ENCODE measurements around the gene SLC1A7.

DNA sequence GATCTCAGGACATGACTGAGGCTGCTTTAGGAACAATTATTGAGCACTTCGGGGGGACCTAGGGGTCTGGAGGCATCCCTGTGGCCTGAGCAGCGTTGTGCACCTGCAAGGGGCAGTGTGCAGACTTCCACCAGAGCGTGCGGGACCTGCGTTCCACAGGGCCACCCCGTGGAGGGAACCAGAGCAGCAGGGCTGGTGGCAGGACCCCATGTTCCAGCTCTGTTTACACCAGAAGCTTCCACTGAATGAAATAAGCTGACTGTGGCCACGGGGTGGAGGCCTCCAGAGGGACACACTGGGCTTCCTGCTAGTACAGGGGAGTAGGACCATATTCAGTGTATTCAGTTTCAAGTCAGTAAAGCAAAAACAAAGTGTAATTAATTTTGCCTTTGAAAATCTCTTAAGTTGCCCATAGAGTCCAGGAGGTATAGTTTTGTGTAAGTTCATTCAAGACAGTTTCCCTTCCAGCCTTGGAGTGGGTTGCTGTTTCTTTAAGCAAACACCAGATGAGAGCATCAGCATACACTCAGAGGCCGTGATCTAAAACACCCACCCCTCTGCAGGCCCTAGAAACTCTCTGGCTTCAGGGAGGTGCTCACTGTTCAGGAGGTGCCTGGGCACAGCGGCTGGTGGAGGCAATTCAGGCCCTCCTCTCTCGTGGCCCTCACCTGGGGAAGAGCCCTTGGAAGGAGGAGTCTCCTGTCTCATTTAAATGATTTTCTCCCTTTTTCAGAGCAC lies 16.6 kb downstream of the SLC1A7 start:
- TF ChIP-seq POLR2A (IDR thresholded peaks at IDR 0.05): no peak
- TF ChIP-seq, protein P1, sequence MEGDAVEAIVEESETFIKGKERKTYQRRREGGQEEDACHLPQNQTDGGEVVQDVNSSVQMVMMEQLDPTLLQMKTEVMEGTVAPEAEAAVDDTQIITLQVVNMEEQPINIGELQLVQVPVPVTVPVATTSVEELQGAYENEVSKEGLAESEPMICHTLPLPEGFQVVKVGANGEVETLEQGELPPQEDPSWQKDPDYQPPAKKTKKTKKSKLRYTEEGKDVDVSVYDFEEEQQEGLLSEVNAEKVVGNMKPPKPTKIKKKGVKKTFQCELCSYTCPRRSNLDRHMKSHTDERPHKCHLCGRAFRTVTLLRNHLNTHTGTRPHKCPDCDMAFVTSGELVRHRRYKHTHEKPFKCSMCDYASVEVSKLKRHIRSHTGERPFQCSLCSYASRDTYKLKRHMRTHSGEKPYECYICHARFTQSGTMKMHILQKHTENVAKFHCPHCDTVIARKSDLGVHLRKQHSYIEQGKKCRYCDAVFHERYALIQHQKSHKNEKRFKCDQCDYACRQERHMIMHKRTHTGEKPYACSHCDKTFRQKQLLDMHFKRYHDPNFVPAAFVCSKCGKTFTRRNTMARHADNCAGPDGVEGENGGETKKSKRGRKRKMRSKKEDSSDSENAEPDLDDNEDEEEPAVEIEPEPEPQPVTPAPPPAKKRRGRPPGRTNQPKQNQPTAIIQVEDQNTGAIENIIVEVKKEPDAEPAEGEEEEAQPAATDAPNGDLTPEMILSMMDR (IDR thresholded peaks at IDR 0.05): no peak
